Endothelial cell of umbilical vein (primary cell): Measurements from ENCODE around the gene EFCAB8. TPM values are rescaled to one million over a fixed set of nuclear protein-coding genes. Genes with fewer than 3 reads are reported as not detected.

Source experiments
- BruUV-seq: library from RNA; stranded (reverse); fragments of 400-500 nt; replicated peaks from 2 replicates; lab custom pipeline; 2021; lab: Mats Ljungman, UMichigan
- CTCF ChIA-PET: fragments of 300-600, 350-600 bp; sonication (Branson Sonifier 250); formaldehyde crosslinking; loops from one replicate; lab custom pipeline; 2021; ENCODE audit warnings: antibody characterized with exemption, inconsistent platforms; lab: Charles Lee
- POLR2A ChIA-PET: fragments of 300-600, 350-600 bp; sonication (Branson Sonifier 250); formaldehyde crosslinking; loops from one replicate; lab custom pipeline; 2021; ENCODE audit warnings: antibody characterized with exemption, inconsistent platforms; lab: Charles Lee
- DNase-seq: peaks from one replicate; pipeline ENCODE4 v3.0.0-alpha.2; 2011; ENCODE audit warnings: low read depth, low spot score
- FAIRE-seq: peaks from 2 replicates; lab custom pipeline; 2011; peaks lifted over from hg19 to GRCh38; lab: Jason Lieb, UNC
- H2AFZ ChIP-seq: 2 replicates; pipeline ENCODE4 v1.6.0; 2012; ENCODE audit warnings: low read depth, low read length, control low read depth, inconsistent platforms
- H3K27ac ChIP-seq: 2 replicates; pipeline ENCODE4 v1.5.1; 2011; ENCODE audit warnings: low read depth, mild to moderate bottlenecking, control low read depth, low read length, moderate library complexity; ENCODE audit not compliant: insufficient read depth
- H3K27me3 ChIP-seq, 2 experiments: 2 replicates each; pipeline versions ENCODE4 v1.6.0 to v1.6.1; 2011; ENCODE audit warnings: low read length in 2 of 2, mixed read lengths in 1 of 2; ENCODE audit not compliant: control insufficient read depth in 2 of 2, insufficient read depth in 2 of 2
- H3K36me3 ChIP-seq, 2 experiments: 2 replicates in 1 of 2; 3 replicates in 1 of 2; pipeline ENCODE4 v1.5.1; 2011; ENCODE audit warnings: low read length in 2 of 2, mild to moderate bottlenecking in 1 of 2, moderate library complexity in 1 of 2; ENCODE audit not compliant: control insufficient read depth in 2 of 2, insufficient read depth in 2 of 2; ENCODE audit errors: extremely low read depth in 1 of 2
- H3K4me1 ChIP-seq: 3 replicates; pipeline ENCODE4 v1.5.1; 2011; ENCODE audit warnings: mild to moderate bottlenecking, low read length; ENCODE audit not compliant: control insufficient read depth, insufficient read depth; ENCODE audit errors: extremely low read depth
- H3K4me2 ChIP-seq: 2 replicates; pipeline ENCODE4 v1.6.1; 2011; ENCODE audit warnings: low read length, control low read depth, mixed read lengths; ENCODE audit not compliant: insufficient read depth
- H3K4me3 ChIP-seq, 3 experiments: fragments of 200-600 bp in 1 of 3; sonication (generic), shearing (Covaris generic) in 1 of 3; replicated peaks in 1 of 3; 2 replicates each; pipeline ENCODE4 v1.5.1; 2011 to 2016; ENCODE audit warnings: control low read depth in 3 of 3, low read length in 3 of 3, mild to moderate bottlenecking in 2 of 3, inconsistent platforms in 1 of 3, low read depth in 1 of 3, moderate library complexity in 1 of 3; ENCODE audit not compliant: insufficient read depth in 1 of 3
- H3K79me2 ChIP-seq: 2 replicates; pipeline ENCODE4 v1.6.0; 2012; ENCODE audit warnings: low read length, inconsistent platforms; ENCODE audit not compliant: control insufficient read depth, insufficient read depth
- H3K9ac ChIP-seq: replicated peaks from 2 replicates; pipeline ENCODE3; 2011; ENCODE audit warnings: low read length, control low read depth; ENCODE audit not compliant: insufficient read depth; ENCODE audit errors: extremely low read depth
- H3K9me1 ChIP-seq: replicated peaks from 3 replicates; pipeline ENCODE4 v1.6.0; 2011; ENCODE audit warnings: mild to moderate bottlenecking, low read length; ENCODE audit not compliant: control insufficient read depth, insufficient read depth; ENCODE audit errors: extremely low read depth
- H3K9me3 ChIP-seq: replicated peaks from 2 replicates; pipeline ENCODE4 v1.5.1; 2012; ENCODE audit warnings: low read length, inconsistent platforms; ENCODE audit not compliant: control insufficient read depth, insufficient read depth
- H4K20me1 ChIP-seq: replicated peaks from 2 replicates; pipeline ENCODE3; 2011; ENCODE audit warnings: mild to moderate bottlenecking, low read length; ENCODE audit not compliant: control insufficient read depth, insufficient read depth; ENCODE audit errors: extremely low read depth
- CTCF ChIP-seq, 2 donors: IDR thresholded peaks; 1 replicate in 1 of 2; 2 replicates in 1 of 2; pipeline ENCODE4 v1.5.1; 2011; ENCODE audit warnings: low read length in 2 of 2, mild to moderate bottlenecking in 2 of 2, moderate library complexity in 2 of 2, control low read depth in 1 of 2, inconsistent platforms in 1 of 2, low read depth in 1 of 2; ENCODE audit not compliant: insufficient read depth in 1 of 2; ENCODE audit errors: extremely low read depth in 1 of 2
- EZH2 ChIP-seq: IDR thresholded peaks from 2 replicates; pipeline ENCODE4 v1.6.1; 2012; ENCODE audit warnings: borderline replicate concordance, low read depth, mild to moderate bottlenecking, moderate library complexity, low read length, inconsistent platforms; ENCODE audit not compliant: severe bottlenecking
- FOS ChIP-seq: IDR thresholded peaks from 2 replicates; pipeline ENCODE4 v1.6.1; 2011; ENCODE audit warnings: mild to moderate bottlenecking, low read length, moderate library complexity, borderline replicate concordance; ENCODE audit not compliant: insufficient read depth
- GATA2 ChIP-seq: IDR thresholded peaks from 2 replicates; pipeline ENCODE4 v1.7.0; 2011; ENCODE audit warnings: low read depth, mild to moderate bottlenecking, moderate library complexity, mixed read lengths, low read length; ENCODE audit not compliant: insufficient read length, insufficient read depth
- JUN ChIP-seq: IDR thresholded peaks from 2 replicates; pipeline ENCODE4 v1.6.1; 2011; ENCODE audit warnings: borderline replicate concordance, low read depth; ENCODE audit not compliant: insufficient read length, insufficient read depth
- MAX ChIP-seq: IDR thresholded peaks from 2 replicates; pipeline ENCODE4 v1.6.1; 2011; ENCODE audit not compliant: insufficient read depth, insufficient read length
- MYC ChIP-seq: IDR thresholded peaks from one replicate; pipeline ENCODE4 v1.6.1; 2011; ENCODE audit warnings: mild to moderate bottlenecking, low read depth, low read length
- POLR2A ChIP-seq: IDR thresholded peaks from 2 replicates; pipeline ENCODE4 v1.6.1; 2012; ENCODE audit warnings: low read depth, mild to moderate bottlenecking, control low read depth, low read length
- POLR2AphosphoS5 ChIP-seq: IDR thresholded peaks from 2 replicates; pipeline ENCODE4 v1.6.1; 2012; ENCODE audit warnings: low read depth, mild to moderate bottlenecking, control low read depth, low read length, moderate library complexity; ENCODE audit not compliant: insufficient read depth
- dilution Hi-C: fragments of 300-500 bp; cut with MboI; formaldehyde crosslinking; loops from one replicate; pipeline ENCODE4 v1.15.0; 2019; ENCODE audit warnings: low sequenced_read_pairs; ENCODE audit not compliant: extremely low pct_ligation_motif_present
- intact Hi-C: fragments of 100-400 bp; cut with micrococcal nuclease; formaldehyde crosslinking; loops from one replicate; pipeline ENCODE4 v1.10.0; 2022
- polyA plus RNA-seq, 4 experiments: library from polyadenylated mRNA; depleted of rRNA in 3 of 4; stranded (reverse) in 3 of 4; unstranded in 1 of 4; fragments of >200 nt; gene quantifications; 2 replicates each; pipeline versions ENCODE4 v1.2.1 to v1.2.3, GENCODE V29; 2011 to 2012; ENCODE audit warnings: missing spikeins in 1 of 4
- total RNA-seq: library from RNA; stranded (reverse); gene quantifications from 2 replicates; pipeline ENCODE4 v1.2.3, GENCODE V29; 2021

The EFCAB8 gene
- total and polyA plus RNA-seq, 2 donors (not counting 3 experiments of a cell fraction or from before 2014, with no cell fraction given) = 0.01 to 0.31 TPM

DNA sequence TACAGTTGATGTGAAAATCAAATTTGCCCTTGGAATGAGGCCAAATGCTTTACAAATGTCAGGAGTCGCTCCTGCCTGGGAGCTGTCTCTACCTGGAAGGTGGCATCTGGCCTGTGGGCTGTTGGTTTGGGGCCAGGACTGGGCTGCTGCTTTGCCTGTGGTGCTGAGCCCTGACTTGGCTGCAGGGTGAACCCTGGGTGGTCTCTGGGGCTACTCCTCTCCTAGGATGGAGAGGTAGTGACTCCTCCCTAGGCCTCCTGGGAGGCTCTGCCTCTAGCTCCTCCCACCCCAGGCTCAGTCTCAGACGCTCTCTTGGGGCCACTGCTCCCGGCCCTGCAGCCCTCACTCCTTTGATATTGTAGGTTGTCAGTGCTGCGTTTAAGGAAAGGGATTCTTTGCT is 47.5 kb downstream of the EFCAB8 start:
- Histone ChIP-seq H3K36me3 (no peaks in the 10 kb centered on the region), H3K27me3 (no peaks in the 10 kb centered on the region), H4K20me1 (no peaks in the 10 kb centered on the region), H3K27ac (no peak overlapping the region), H3K9me1 (no peaks in the 10 kb centered on the region), H3K4me1 (no peaks in the 10 kb centered on the region), H3K4me2 (no peak overlapping the region), H3K9me3 (no peaks in the 10 kb centered on the region), H3K4me3 (no peak overlapping the region), H3K9ac (no peak overlapping the region), H2AFZ (no peak overlapping the region), H3K79me2 (no peaks in the 10 kb centered on the region)
- dilution Hi-C loops (no loop called here), intact Hi-C loops (loop anchor here (1.0 kb wide), 1 partner anchor 190 kb away; no protein-coding TSS in a partner anchor)
- ChIA-PET CTCF (interaction anchor here (3.4 to 3.5 kb wide), 2 partner anchors 39 to 99 kb away, joined by 12 to 25 read pairs; partner anchors contain the start of gene SUN5), POLR2A (no interaction called here)
- DNase-seq = no peak
- BruUV-seq = no TSS peak
- no peak for TF ChIP-seq POLR2AphosphoS5
- TF ChIP-seq MYC = no peak
- TF ChIP-seq CTCF (IDR thresholded peaks at IDR 0.05; ENCODE audit: extremely low read depth in 1 of 2, insufficient read depth in 1 of 2, low read depth in 1 of 2, low read length in 2 of 2) = no peak
- no peak for TF ChIP-seq POLR2A
- no peak for TF ChIP-seq JUN
- TF ChIP-seq FOS = no peak
- no peak for TF ChIP-seq EZH2
- TF ChIP-seq GATA2 = no peak
- no peak for TF ChIP-seq MAX
- no peak for FAIRE-seq
